GM19239 (cell line): ENCODE data around the gene ANKRD13B.

Experiments used
- DNase-seq: peaks from one replicate; pipeline ENCODE4 v3.0.0; 2011; ENCODE audit warnings: low spot score; ENCODE audit not compliant: insufficient read length
- FAIRE-seq: peaks from 2 replicates; lab custom pipeline; 2011; peaks lifted over from hg19 to GRCh38; lab: Jason Lieb, UNC

ANKRD13B gene

DNA sequence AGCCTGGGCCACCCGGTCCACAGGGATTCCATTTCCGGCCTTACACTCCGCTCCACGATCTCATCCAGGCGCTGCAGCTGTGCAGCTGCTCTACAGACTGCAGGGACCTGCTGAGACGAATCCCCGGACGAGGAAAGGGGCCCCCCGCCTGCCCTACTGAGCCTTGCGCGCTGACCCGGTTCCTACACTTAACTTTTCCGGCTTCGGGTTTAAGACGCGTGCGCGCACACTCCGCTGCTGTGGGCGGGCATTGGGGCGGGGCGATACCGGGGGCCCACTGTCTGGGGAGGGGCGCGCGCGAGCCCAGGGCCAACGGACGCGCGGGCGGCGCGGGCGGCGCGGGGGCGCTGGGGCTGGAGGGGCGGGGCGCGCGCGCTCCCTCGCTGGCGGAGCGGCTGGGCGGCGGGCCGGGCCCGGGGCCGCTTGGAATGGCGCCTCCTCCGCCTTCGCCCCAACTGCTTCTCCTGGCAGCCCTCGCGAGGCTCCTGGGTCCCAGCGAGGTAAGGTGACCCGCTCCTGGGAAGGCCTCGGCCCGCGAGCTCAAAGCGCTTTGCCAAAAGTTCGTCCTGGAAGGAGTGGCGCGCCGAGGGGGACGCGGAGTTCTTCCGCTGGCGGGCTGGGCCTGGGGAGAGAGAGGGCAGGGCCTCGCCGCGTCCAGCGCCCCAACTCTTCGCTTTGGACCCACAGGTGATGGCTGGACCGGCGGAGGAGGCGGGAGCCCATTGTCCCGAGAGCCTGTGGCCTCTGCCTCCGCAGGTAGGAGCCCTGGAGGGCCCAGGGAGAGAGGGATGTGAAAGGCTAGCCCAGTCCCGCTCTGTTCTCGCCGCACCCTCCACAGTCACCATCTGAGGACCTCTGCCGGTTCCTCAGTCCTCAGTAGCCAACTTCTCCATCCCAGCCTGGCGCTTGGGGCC lies 24.3 kb upstream of the ANKRD13B start, which contains the start of gene TP53I13:
Gene TP53I13 (plus strand): TSS at position 371 of the 914 bp plus-strand sequence. CDS start 58 bp downstream, at position 429.
- DNase-seq, result peak; percentile 93
- FAIRE-seq, result peak; percentile 91

DNA sequence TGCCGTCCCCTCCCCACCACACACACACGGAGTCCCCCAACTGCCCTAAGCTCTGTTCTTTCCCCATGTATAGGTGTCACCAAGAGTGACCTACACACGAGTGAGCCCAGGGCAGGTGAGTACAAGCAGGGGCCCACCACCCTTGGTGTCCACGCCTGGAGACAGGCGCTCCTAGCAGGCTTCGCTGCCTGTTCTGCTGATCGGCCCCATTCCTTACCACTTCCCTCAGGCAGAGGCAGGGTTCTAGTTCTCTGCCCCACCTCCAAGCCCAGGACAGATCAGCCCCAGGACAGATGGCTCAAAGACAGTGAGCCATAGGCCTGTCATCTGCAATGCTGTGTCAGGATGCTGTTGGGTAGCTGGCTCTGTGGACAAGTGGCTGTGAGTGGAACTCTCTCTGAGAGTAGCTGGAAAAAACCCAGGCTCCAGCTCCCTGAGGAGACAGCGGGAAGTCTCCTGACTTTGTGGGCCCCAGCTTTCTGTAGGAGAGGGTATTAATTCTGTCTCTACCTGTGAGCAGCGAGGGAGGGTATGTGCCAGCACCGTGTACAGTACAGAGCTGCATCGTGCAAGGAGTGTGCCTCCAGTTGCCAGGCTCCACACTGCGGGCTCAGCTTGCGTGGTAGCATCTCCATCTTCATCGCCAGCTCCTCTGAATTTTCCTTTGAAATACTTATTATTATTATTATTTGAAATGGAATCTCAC lies 23.5 kb upstream of the ANKRD13B start:
- no peak for DNase-seq
- FAIRE-seq, result no peak

DNA sequence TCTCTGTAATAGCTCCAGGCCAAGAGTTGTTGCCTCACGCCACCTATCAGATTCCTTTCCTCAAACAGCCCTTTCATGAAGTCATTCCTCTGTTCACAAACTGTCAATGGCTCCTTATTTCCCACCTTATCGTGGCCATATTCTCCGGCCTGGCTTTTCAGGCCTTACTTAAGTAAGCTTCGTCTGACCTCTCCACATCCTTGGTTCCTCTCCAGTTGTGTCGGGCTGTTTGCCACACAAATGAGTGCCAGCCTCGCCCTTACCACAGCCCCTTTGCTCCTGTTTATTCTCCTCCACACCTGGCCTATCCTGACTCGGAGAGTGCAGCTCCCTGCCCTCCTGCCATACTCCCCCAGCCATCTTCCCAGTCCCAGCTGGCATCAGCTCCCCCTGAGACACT lies 22.4 kb upstream of the ANKRD13B start:
- FAIRE-seq (no peak), DNase-seq (no peak)

DNA sequence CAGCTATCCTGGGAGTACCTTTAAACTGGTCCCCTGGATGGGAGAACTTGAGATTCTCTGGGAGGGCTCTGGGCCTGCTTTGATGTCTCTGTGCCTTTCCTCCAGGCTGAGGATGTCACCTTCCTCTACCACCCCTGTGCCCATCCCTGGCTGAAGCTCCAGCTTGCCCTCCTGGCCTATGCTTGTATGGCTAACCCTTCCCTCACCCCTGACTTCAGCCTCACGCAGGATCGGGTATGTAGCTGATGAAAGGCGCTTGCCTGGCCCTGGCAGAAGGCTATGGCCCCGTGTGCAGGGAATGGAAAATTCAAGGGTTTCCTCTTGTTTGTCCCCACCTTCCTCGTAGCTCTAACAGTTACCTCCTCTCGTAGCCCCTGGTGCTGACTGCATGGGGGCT lies 21.4 kb upstream of the ANKRD13B start:
- FAIRE-seq (no peak), DNase-seq (no peak)

DNA sequence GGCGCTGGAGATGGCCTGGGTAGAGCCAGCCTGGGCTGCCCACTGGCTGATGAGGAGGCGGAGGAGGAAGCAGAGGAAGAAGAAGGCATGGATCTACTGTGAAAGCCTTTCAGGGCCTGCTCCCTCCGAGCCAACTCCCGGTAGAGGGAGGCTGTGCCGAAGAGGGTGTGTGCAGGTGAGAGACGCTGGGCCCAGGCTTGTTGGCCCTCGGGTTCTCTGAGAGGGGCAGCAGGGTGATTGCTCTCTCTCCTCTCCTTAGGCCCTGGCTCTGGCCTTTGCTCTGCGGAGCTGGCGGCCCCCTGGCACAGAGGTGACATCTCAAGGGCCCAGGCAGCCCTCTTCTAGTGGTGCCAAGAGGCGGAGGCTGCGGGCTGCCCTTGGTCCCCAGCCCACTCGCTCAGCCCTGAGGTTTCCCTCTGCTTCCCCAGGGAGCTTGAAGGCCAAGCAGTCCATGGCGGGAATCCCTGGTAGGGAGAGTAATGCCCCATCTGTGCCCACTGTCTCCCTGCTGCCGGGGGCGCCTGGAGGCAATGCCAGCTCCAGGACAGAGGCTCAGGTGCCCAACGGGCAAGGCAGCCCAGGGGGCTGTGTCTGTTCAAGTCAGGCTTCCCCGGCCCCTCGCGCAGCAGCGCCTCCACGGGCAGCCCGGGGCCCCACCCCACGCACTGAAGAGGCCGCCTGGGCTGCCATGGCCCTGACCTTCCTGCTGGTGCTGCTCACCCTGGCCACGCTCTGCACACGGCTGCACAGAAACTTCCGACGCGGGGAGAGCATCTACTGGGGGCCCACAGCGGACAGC lies 20.9 kb upstream of the ANKRD13B start:
- FAIRE-seq (no peak), DNase-seq (no peak)

DNA sequence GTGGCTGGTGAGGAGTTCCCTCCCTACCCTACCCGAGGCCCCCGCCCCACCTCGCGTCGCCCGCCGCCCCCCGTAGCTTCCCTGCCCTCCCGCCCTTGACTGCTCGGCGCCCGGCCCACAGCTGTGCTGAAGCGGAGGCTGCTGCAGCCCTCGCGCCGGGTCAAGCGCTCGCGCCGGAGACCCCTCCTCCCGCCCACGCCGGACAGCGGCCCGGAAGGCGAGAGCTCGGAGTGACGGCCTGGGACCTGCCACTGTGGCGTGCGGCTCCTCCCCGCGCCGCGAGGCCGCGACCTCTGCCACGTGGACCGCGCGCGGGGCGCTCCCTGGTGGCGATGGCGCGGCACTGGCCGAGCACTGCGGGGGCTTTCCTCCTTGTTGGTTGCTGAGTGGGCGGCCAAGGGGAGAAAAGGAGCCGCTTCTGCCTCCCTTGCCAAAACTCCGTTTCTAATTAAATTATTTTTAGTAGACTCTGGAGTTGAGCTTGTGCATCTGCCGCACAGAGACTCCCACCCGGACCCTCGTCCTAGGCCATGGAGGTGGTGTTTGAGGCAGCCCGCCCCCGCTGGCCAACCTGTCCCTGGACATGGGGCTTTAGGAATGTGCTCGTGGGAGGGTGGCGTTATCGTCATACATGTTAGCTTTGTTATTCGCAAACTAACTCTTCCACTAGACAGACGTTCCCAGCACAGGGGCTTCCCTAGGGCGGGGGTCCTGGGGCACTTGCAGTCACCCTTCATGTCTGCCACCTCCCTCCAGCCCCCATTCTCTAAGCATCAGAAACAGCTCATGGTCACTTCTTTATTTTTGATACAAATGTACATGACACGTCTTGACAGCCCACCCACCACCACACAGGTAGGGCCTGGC lies 20.0 kb upstream of the ANKRD13B start:
- FAIRE-seq (no peak), DNase-seq (no peak)

DNA sequence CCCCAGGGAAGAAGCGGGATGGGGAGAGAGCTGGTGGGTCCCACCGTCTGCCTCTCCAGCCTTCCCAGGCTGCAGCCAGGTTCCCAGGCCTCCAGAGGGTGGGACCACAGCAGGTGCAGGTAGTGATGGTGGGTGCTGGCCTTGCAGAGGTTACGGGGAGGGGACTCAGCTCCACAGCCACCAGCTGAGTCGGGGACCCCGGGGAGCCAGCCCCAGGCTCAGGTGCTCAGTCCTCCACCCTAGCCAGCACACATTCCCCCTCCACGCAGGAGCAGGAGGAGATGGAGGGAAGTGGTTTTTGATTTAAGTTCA lies 19.4 kb upstream of the ANKRD13B start:
- DNase-seq (no peak), FAIRE-seq (no peak)

DNA sequence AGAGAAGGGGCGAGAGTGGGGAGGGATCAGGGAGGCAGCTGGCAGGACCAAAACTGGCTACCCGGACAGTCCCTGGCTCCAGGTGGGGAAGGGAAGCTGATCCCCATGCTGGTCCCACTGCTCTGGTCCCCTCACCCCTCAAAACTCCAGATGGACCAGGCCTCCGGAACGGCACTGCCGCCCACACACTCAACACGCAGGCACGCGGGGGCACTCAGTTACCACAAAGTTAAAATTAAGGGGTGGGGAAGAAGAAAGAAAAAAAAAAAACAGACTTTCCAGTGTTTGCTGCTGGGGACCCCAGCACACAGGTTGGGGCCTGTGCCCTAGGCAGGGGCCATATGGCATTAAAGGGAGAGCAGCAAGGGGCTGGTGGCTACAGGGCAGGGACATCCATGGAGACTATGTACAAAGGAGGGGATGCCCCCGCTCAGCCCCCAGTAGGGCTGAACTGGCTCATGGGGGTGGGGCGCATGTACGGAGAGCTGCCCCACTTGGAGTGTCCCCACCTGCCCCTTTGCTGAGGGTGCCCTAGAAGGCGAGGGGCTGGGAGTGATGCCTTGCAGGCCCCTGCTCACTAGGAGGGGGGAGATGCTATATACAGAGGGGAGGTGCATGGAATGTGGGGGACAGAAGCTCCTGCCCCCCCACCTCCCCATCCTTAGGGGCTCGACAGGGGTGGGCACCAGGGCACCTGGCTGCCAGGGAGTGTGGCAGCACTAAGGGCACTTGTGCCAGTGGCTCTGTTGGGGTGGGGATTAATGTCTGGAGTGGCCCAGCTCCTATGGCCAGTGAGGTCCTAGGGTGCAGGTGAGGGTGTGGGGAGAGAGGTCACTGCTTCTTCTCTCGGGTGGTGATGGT lies 18.8 kb upstream of the ANKRD13B start:
- no peak for FAIRE-seq
- DNase-seq, result no peak

DNA sequence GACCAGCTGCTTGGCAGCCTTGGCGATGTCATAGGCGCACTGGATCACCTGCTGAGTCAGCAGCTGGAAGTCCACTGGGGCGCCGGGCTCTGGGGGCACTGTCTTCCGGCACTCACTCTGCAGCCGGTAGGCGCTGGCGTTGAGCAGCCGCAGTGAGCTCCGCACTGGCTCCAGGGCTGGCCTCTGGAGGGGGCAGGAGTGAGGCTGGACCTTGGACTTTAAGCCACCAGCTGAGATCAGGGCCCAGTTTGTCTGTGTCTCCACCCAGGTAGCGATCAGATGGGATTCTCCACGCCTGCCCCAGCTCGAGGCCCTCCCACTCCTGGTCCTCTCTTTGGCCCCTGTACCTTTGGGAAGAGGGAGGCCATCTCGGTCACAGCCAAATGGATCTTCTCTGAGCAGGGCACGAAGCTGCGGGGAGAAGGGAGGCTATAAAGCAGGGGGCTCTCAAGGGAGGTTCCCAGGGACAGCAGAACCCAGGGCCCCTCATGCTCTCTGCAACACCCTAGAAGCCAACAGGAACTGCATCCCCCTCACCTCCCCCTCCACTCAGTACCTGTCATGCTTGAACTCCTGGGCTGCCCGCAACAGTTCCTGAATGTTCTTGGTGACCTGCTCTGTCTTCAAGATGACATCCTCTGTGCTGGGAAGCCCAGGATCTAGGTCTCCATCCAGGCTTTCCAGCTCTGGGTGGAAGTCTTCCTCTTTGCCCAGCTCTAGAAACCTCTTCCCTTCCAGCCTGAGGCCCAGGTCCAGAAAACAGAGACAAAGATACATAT lies 18.0 kb upstream of the ANKRD13B start:
- DNase-seq (no peak), FAIRE-seq (no peak)

DNA sequence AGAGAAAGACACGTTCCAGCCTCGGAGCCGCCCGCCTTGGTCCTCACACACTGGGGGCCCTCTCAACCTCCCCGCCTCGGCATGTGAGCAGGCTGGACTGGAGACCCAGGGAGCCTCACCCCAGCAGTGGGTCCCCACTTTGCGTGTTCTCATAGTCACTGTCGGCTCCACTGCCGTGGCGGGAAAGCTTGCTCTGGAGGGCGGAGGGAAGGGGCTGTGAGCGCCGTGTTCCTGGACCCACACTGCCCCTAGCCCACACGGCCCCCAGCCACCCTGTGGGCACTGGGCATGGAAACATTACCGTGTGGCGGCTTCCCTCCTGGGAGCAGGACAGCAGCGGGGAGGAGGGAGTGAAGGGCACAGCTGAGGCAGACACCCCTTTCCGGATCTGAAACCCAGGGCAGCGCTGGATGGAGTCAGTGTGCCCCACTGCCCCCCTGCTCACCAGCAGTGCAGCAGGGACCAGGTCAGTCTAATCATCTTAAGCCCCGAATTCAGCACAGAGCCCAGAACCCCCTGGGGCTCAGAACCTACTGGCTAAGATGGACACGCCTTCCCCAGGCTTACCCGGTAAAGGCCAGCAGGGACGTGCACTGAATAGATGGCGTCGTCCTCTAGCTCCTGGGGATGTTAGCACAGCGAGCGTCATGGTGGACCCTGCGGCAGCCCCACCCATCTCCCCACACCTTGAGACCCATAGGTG lies 17.3 kb upstream of the ANKRD13B start:
- FAIRE-seq (no peak), DNase-seq (no peak)

DNA sequence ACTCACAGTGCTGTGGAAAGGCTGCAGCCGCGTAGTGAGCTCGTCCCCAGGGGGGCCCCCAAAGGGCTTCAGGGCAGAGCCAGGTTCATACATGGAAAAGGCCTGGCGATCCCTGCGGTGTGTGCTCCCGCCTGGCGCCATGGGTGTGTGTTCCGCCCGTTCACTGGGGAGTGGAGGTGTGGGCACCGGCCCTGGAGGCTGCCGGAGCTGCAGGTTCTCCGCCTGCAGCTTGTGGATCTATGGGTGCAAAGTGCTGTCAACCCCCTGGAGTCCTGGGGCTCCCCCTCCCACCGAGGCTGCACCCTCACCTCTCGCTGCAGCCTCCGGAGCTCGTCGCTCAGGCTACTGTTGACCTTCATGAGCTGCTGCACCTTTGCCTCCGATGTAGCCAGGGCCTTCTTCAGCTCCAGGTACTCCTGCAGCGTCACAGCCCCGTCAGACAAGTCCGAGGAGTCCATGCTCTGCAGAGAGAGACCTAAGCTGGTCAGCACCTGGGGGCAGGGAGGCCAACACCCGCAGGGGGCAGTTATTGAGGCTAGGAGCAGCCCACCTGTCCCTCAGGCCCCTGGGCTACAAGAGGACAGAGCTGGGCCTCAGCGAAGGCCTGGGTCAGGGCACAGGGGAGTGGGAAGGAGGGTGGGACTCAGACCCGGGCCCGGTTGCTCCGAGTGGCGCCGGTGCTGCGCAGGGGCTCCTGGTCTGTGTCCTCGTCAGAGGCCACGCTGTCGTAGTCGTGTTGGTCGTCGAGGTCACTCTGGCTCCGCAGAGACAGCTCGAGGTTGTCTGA lies 16.5 kb upstream of the ANKRD13B start:
- FAIRE-seq (no peak), DNase-seq (no peak)

DNA sequence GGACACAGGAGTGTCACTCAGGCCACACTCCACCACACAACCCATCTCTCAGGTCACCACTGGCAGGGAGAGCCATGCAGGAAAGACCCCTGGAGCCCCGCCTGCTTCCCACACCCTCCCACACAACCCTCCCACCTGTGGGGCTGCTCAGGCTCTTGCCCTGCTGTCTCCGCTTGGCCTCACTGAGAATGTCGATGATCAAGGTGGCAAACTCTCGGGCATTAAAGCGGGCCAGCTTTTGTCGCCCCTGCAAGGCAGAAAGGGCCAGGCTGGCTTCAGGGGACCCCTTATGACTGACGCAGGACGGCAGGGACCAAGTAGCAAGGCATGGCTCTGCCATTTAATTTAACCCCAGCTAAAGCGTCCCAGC lies 15.9 kb upstream of the ANKRD13B start:
- FAIRE-seq, result no peak
- DNase-seq, result no peak

DNA sequence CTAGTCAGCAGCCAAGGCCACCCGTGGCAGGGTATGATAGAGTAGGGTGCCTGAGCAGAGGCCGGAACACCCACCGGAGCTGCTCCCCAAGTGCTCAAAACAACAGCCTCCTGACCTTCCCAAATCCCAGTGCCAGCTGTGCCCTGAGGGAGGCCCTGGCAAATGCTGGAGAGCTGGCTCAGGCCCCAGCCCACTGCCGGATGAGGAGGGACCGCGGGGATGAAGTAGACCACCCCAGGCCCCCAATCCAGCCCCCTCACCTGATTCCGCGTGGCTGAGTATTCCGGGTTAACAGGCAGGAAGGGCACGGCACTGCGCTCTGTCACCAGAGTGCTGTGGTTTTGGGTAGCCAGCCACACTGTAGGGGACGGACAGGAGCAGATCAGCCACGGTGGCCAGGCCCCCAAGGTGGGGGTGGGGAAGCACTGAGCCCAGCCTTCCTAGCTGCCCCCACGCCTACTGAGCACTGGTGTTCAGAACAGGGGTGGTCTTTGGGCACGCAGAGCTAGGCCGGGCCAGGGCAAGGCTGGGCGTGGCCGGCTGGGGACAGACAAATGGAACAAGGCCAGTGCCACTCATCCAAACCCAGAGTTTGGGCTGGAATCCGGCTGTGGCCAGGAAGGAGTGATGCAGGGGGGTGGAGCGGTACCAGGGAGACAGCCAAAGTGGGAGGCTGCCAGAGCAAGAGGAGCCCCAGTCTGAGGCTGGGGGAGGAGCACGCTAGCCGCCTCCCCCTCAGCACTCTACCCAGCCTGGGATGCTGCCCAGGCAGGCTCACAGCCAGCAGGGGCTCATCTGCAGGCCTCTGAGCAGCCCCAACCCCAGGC lies 15.3 kb upstream of the ANKRD13B start:
- DNase-seq (no peak), FAIRE-seq (no peak)

DNA sequence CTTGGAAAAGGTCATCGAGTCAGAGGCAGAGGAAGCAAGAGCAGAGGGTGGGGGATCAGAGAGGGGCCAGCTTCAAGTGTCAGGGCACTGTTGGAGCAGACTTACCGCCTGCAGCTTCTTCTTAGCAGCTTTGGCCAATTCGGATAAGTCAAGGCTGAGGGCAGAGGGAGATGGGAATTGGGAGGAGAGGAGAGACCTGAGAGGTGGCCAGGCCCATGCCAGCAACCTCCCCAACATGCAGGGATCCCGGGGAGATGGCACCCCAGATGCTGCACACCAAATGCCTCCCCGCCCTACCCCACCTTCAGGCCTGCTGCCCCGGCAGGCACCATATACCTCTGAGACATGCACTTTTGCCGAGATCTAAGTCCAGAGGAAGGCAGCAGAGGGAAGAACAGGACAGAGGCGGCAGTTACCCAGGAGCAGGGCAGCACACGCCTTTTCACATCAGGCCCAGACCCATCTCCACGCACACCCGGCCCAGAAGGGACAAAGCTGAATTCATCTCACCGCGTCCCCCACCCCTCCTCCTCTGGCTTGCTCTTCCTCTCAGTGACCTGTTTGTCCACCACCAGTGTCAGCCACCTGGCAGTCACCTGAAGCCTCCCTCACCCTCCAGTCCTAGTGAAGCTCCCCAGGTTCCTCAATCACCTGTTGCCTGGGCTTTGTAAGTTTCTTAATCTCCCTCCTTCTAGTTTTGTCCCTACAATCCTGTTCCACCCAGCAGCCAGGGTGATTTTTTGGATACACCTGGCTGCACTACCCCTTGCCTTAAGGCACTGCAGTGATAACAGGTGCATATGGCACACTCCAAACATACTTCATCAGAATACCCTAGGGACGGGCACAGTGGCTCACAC lies 14.1 kb upstream of the ANKRD13B start:
- no peak for FAIRE-seq
- no peak for DNase-seq
